HEK293 (cell line): ENCODE results near the gene HUWE1.

Experiments used
- CTCF ChIA-PET: fragments of 350-600 bp; formaldehyde crosslinking; extraction: SDS; loops from one replicate; lab custom pipeline; 2021; ENCODE audit warnings: antibody characterized with exemption; lab: Yijun Ruan, JAX
- POLR2A ChIA-PET: fragments of 300-600 bp; formaldehyde crosslinking; extraction: SDS; loops from one replicate; lab custom pipeline; 2020; ENCODE audit warnings: antibody characterized with exemption, inconsistent platforms; lab: Yijun Ruan, JAX
- H3K27ac ChIP-seq: fragments of 200-500 bp; sonication (Bioruptor generic); 2 replicates; pipeline ENCODE4 v1.5.1; 2014; ENCODE audit warnings: low read depth, low read length, control low read depth, inconsistent platforms; ENCODE audit errors: extremely low read depth
- H3K36me3 ChIP-seq, 2 experiments: fragments of 200-500 bp in 1 of 2; sonication (Bioruptor generic) in 1 of 2; 1 replicate in 1 of 2; 2 replicates in 1 of 2; pipeline ENCODE4 v1.5.1; 2014 to 2017; ENCODE audit warnings: inconsistent platforms in 2 of 2, low read length in 2 of 2; ENCODE audit not compliant: control insufficient read depth in 2 of 2, insufficient read depth in 1 of 2
- H3K4me1 ChIP-seq: fragments of 200-500 bp; sonication (Bioruptor generic); 2 replicates; pipeline ENCODE4 v1.5.1; 2014; ENCODE audit warnings: mild to moderate bottlenecking, low read length, inconsistent platforms; ENCODE audit not compliant: control insufficient read depth, insufficient read depth
- H3K4me3 ChIP-seq: 2 replicates; pipeline ENCODE4 v1.5.1; 2011; ENCODE audit warnings: low read depth, mild to moderate bottlenecking, control low read depth, low read length, moderate library complexity
- H3K9me3 ChIP-seq: fragments of 200-500 bp; sonication (Bioruptor generic); 2 replicates; pipeline ENCODE4 v1.5.1; 2014; ENCODE audit warnings: low read depth, low read length, inconsistent platforms; ENCODE audit not compliant: control insufficient read depth, insufficient read depth
- GFI1B ChIP-seq: fragments of 450-650 bp; formaldehyde crosslinking; IDR thresholded peaks from 2 replicates; pipeline ENCODE4 v1.5.1; 2016; ENCODE audit warnings: missing biosample characterization, missing genetic modification characterization
- KLF16 ChIP-seq: fragments of 450-650 bp; formaldehyde crosslinking; IDR thresholded peaks from 2 replicates; pipeline ENCODE4 v1.5.1; 2017; ENCODE audit warnings: missing biosample characterization, missing genetic modification characterization
- MEIS1 ChIP-seq: sonication (generic); formaldehyde crosslinking; IDR thresholded peaks from 2 replicates; pipeline ENCODE4 v1.8.1; 2022; ENCODE audit warnings: missing genetic modification reagents, mild to moderate bottlenecking, borderline replicate concordance
- ZBTB7A ChIP-seq: fragments of 450-650 bp; formaldehyde crosslinking; IDR thresholded peaks from 2 replicates; pipeline ENCODE4 v1.5.1; 2016; ENCODE audit warnings: low read depth, missing biosample characterization, missing genetic modification characterization
- ZNF121 ChIP-seq: fragments of 450-650 bp; formaldehyde crosslinking; IDR thresholded peaks from 2 replicates; pipeline ENCODE4 v1.5.1; 2016; ENCODE audit warnings: missing biosample characterization, missing genetic modification characterization
- ZNF140 ChIP-seq: fragments of 450-650 bp; formaldehyde crosslinking; IDR thresholded peaks from 2 replicates; pipeline ENCODE4 v1.5.1; 2016; ENCODE audit warnings: missing biosample characterization, missing genetic modification characterization
- ZNF169 ChIP-seq: fragments of 450-650 bp; formaldehyde crosslinking; IDR thresholded peaks from 2 replicates; pipeline ENCODE4 v1.5.1; 2016; ENCODE audit warnings: missing biosample characterization, missing genetic modification characterization
- ZNF184 ChIP-seq: fragments of 450-650 bp; IDR thresholded peaks from 2 replicates; pipeline ENCODE4 v1.5.1; 2018; ENCODE audit warnings: missing biosample characterization, mild to moderate bottlenecking, missing genetic modification characterization
- ZNF221 ChIP-seq: fragments of 450-650 bp; formaldehyde crosslinking; IDR thresholded peaks from 2 replicates; pipeline ENCODE4 v1.5.1; 2017; ENCODE audit warnings: missing biosample characterization, missing genetic modification characterization, borderline replicate concordance
- ZNF248 ChIP-seq: fragments of 450-650 bp; formaldehyde crosslinking; IDR thresholded peaks from 2 replicates; pipeline ENCODE4 v1.5.1; 2017; ENCODE audit warnings: missing biosample characterization, missing genetic modification characterization
- ZNF266 ChIP-seq: fragments of 450-650 bp; formaldehyde crosslinking; IDR thresholded peaks from 2 replicates; pipeline ENCODE4 v1.5.1; 2016; ENCODE audit warnings: missing biosample characterization, missing genetic modification characterization, low read depth
- ZNF324 ChIP-seq: fragments of 450-650 bp; formaldehyde crosslinking; IDR thresholded peaks from 2 replicates; pipeline ENCODE4 v1.5.1; 2016; ENCODE audit warnings: missing biosample characterization, missing genetic modification characterization
- ZNF366 ChIP-seq: fragments of 450-650 bp; formaldehyde crosslinking; conservative IDR thresholded peaks from 2 replicates; pipeline ENCODE4 v1.5.1; 2016; ENCODE audit warnings: missing biosample characterization, missing genetic modification characterization
- ZNF37A ChIP-seq: fragments of 450-650 bp; IDR thresholded peaks from 2 replicates; pipeline ENCODE4 v1.5.1; 2018; ENCODE audit warnings: missing biosample characterization, missing genetic modification characterization
- ZNF433 ChIP-seq: fragments of 450-650 bp; formaldehyde crosslinking; IDR thresholded peaks from 2 replicates; pipeline ENCODE4 v1.5.1; 2016; ENCODE audit warnings: missing biosample characterization, missing genetic modification characterization, low read depth
- ZNF514 ChIP-seq: fragments of 450-650 bp; formaldehyde crosslinking; IDR thresholded peaks from 2 replicates; pipeline ENCODE4 v1.5.1; 2016; ENCODE audit warnings: missing biosample characterization, missing genetic modification characterization
- ZNF548 ChIP-seq: fragments of 450-650 bp; formaldehyde crosslinking; IDR thresholded peaks from 2 replicates; pipeline ENCODE4 v1.5.1; 2016; ENCODE audit warnings: missing biosample characterization, missing genetic modification characterization
- ZNF549 ChIP-seq: fragments of 450-650 bp; IDR thresholded peaks from 2 replicates; pipeline ENCODE4 v1.5.1; 2018; ENCODE audit warnings: missing biosample characterization, missing genetic modification characterization, mild to moderate bottlenecking, inconsistent platforms, moderate library complexity
- ZNF585B ChIP-seq: fragments of 450-650 bp; formaldehyde crosslinking; IDR thresholded peaks from 2 replicates; pipeline ENCODE4 v1.5.1; 2016; ENCODE audit warnings: missing biosample characterization, missing genetic modification characterization
- ZNF600 ChIP-seq: fragments of 450-650 bp; formaldehyde crosslinking; IDR thresholded peaks from 2 replicates; pipeline ENCODE4 v1.5.1; 2016; ENCODE audit warnings: missing biosample characterization, missing genetic modification characterization
- ZNF664 ChIP-seq: fragments of 450-650 bp; formaldehyde crosslinking; IDR thresholded peaks from 2 replicates; pipeline ENCODE4 v1.5.1; 2016; ENCODE audit warnings: missing biosample characterization, missing genetic modification characterization
- ZNF830 ChIP-seq: fragments of 450-650 bp; IDR thresholded peaks from 2 replicates; pipeline ENCODE4 v1.5.0; 2018; ENCODE audit warnings: missing biosample characterization, missing genetic modification characterization, low read depth, mild to moderate bottlenecking, moderate library complexity
- TF ChIP-seq, protein P1 (sequence below): fragments of 450-650 bp; formaldehyde crosslinking; IDR thresholded peaks from 2 replicates; pipeline ENCODE4 v1.5.1; 2016; ENCODE audit warnings: missing biosample characterization, missing genetic modification characterization, borderline replicate concordance
- TF ChIP-seq, protein P2 (sequence below): fragments of 450-650 bp; formaldehyde crosslinking; IDR thresholded peaks from 2 replicates; pipeline ENCODE4 v1.5.1; 2016; ENCODE audit warnings: missing biosample characterization, missing genetic modification characterization, low read depth
- TF ChIP-seq, protein P3 (sequence below): fragments of 450-650 bp; formaldehyde crosslinking; IDR thresholded peaks from 2 replicates; pipeline ENCODE4 v1.5.1; 2016; ENCODE audit warnings: missing biosample characterization, missing genetic modification characterization
- TF ChIP-seq, protein P4 (sequence below): fragments of 450-650 bp; formaldehyde crosslinking; IDR thresholded peaks from 2 replicates; pipeline ENCODE4 v1.5.1; 2016; ENCODE audit warnings: missing biosample characterization, missing genetic modification characterization

HUWE1 gene

DNA sequence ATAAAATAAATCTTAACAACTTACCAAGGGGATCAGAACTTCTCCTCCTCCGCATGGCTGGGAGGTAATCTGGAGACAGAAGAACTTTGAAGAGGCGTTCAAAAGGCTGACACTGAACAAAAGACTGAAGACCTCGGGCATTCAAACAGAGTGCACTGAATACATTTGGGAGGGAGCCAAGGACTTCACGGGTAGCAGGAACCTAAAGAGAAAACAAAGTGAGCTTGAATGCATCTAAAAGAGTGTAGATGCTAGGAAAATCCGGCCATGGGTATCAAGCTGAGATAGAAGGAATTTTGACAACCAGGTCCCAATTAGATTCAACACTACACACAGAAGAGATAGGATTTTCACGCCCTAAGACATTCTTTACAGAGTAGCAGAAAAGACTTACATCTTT lies 69.6 kb downstream of the HUWE1 start:
- CTCF ChIA-PET = interaction anchor here (1.7 kb wide), 1 partner anchor 304 kb away, joined by 5 read pairs; no protein-coding TSS in a partner anchor
- Histone ChIP-seq H3K4me3 (no peak overlapping the region), H3K27ac (no peak overlapping the region), H3K36me3 (peaks cover 67 to 95% of the 10 kb centered on the region in 2 experiments), H3K4me1 (no peaks in the 10 kb centered on the region), H3K9me3 (no peaks in the 10 kb centered on the region)
- TF ChIP-seq ZNF221 (tag by site-specific recombination) (no peak), ZNF585B (tag by site-specific recombination) (no peak), ZNF664 (tag by site-specific recombination) (no peak), GFI1B (tag by site-specific recombination) (no peak), ZNF433 (tag by site-specific recombination) (no peak), ZNF324 (tag by site-specific recombination) (no peak), ZNF830 (tag by site-specific recombination) (no peak), KLF16 (no peak), ZNF366 (tag by site-specific recombination) (no peak), ZNF548 (no peak), ZBTB7A (tag by site-specific recombination) (no peak), ZNF121 (tag by site-specific recombination) (no peak), ZNF184 (no peak), MEIS1 (CRISPR knock-in tag) (no peak), ZNF37A (tag by site-specific recombination) (no peak), ZNF600 (tag by site-specific recombination) (no peak), ZNF169 (tag by site-specific recombination) (no peak), ZNF514 (tag by site-specific recombination) (no peak)
- TF ChIP-seq, protein P1, sequence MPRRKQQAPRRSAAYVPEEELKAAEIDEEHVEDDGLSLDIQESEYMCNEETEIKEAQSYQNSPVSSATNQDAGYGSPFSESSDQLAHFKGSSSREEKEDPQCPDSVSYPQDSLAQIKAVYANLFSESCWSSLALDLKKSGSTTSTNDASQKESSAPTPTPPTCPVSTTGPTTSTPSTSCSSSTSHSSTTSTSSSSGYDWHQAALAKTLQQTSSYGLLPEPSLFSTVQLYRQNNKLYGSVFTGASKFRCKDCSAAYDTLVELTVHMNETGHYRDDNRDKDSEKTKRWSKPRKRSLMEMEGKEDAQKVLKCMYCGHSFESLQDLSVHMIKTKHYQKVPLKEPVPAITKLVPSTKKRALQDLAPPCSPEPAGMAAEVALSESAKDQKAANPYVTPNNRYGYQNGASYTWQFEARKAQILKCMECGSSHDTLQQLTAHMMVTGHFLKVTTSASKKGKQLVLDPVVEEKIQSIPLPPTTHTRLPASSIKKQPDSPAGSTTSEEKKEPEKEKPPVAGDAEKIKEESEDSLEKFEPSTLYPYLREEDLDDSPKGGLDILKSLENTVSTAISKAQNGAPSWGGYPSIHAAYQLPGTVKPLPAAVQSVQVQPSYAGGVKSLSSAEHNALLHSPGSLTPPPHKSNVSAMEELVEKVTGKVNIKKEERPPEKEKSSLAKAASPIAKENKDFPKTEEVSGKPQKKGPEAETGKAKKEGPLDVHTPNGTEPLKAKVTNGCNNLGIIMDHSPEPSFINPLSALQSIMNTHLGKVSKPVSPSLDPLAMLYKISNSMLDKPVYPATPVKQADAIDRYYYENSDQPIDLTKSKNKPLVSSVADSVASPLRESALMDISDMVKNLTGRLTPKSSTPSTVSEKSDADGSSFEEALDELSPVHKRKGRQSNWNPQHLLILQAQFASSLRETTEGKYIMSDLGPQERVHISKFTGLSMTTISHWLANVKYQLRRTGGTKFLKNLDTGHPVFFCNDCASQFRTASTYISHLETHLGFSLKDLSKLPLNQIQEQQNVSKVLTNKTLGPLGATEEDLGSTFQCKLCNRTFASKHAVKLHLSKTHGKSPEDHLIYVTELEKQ (tag by site-specific recombination) = no peak
- TF ChIP-seq, protein P2, sequence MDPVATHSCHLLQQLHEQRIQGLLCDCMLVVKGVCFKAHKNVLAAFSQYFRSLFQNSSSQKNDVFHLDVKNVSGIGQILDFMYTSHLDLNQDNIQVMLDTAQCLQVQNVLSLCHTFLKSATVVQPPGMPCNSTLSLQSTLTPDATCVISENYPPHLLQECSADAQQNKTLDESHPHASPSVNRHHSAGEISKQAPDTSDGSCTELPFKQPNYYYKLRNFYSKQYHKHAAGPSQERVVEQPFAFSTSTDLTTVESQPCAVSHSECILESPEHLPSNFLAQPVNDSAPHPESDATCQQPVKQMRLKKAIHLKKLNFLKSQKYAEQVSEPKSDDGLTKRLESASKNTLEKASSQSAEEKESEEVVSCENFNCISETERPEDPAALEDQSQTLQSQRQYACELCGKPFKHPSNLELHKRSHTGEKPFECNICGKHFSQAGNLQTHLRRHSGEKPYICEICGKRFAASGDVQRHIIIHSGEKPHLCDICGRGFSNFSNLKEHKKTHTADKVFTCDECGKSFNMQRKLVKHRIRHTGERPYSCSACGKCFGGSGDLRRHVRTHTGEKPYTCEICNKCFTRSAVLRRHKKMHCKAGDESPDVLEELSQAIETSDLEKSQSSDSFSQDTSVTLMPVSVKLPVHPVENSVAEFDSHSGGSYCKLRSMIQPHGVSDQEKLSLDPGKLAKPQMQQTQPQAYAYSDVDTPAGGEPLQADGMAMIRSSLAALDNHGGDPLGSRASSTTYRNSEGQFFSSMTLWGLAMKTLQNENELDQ (tag by site-specific recombination) = no peak
- POLR2A ChIA-PET = no interaction called here

DNA sequence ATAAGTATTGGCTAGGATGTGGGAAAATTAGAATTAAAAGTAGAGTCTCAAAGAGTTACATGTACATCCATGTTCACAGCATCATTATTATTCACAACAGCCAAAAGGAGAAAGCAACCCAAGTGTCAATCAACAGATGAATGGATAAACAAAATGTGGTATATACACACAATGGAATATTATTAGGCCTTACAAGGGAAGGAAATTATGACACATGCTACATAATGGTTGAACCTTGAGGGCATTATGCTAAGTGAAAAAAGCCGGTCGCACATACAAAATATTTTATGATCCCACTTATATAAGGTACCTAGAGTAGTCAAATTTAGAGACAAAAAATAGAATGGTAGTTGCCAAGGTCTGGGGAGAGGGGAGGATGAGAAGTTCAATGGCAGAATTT lies 80.1 kb downstream of the HUWE1 start:
- CTCF ChIA-PET = interaction anchor here (0.7 kb wide), 1 partner anchor 107 kb away, joined by 3 read pairs; no protein-coding TSS in a partner anchor
- Histone ChIP-seq H3K4me3 (no peak overlapping the region), H3K36me3 (peaks cover 64 to 94% of the 10 kb centered on the region in 2 experiments), H3K4me1 (no peaks in the 10 kb centered on the region), H3K9me3 (no peaks in the 10 kb centered on the region), H3K27ac (no peak overlapping the region)
- POLR2A ChIA-PET = no interaction called here
- TF ChIP-seq, protein P3, sequence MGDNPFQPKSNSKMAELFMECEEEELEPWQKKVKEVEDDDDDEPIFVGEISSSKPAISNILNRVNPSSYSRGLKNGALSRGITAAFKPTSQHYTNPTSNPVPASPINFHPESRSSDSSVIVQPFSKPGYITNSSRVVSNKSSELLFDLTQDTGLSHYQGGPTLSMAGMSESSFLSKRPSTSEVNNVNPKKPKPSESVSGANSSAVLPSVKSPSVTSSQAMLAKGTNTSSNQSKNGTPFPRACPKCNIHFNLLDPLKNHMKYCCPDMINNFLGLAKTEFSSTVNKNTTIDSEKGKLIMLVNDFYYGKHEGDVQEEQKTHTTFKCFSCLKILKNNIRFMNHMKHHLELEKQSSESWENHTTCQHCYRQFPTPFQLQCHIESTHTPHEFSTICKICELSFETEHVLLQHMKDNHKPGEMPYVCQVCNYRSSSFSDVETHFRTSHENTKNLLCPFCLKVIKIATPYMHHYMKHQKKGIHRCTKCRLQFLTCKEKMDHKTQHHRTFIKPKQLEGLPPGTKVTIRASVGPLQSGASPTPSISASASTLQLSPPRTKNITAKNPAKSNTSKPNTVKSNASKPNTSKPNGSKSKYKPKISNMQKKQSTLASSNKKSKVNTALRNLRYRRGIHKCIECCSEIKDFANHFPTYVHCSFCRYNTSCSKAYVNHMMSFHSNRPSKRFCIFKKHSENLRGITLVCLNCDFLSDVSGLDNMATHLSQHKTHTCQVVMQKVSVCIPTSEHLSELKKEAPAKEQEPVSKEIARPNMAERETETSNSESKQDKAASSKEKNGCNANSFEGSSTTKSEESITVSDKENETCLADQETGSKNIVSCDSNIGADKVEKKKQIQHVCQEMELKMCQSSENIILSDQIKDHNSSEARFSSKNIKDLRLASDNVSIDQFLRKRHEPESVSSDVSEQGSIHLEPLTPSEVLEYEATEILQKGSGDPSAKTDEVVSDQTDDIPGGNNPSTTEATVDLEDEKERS (tag by site-specific recombination) = no peak
- TF ChIP-seq ZNF266 (tag by site-specific recombination) (no peak), ZNF248 (no peak), ZNF140 (tag by site-specific recombination) (no peak), ZNF549 (tag by site-specific recombination) (no peak)
- TF ChIP-seq, protein P4, sequence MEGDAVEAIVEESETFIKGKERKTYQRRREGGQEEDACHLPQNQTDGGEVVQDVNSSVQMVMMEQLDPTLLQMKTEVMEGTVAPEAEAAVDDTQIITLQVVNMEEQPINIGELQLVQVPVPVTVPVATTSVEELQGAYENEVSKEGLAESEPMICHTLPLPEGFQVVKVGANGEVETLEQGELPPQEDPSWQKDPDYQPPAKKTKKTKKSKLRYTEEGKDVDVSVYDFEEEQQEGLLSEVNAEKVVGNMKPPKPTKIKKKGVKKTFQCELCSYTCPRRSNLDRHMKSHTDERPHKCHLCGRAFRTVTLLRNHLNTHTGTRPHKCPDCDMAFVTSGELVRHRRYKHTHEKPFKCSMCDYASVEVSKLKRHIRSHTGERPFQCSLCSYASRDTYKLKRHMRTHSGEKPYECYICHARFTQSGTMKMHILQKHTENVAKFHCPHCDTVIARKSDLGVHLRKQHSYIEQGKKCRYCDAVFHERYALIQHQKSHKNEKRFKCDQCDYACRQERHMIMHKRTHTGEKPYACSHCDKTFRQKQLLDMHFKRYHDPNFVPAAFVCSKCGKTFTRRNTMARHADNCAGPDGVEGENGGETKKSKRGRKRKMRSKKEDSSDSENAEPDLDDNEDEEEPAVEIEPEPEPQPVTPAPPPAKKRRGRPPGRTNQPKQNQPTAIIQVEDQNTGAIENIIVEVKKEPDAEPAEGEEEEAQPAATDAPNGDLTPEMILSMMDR (tag by site-specific recombination) = no peak
